Mucosa of rectum (tissue), 2 donors: ENCODE data around the gene MBD4.
"Not testable (repeated sequence)": the region's sequence is repeated elsewhere in the genome, so short reads cannot be mapped to it uniquely, and the experiment has no call there.

Source experiments
- H3K27ac ChIP-seq, 2 donors: one replicate each; pipeline ENCODE4 v1.7.0; 2013; ENCODE audit warnings: inconsistent platforms in 2 of 2, low read depth in 2 of 2, low read length in 2 of 2
- H3K27me3 ChIP-seq, 2 donors: one replicate each; pipeline ENCODE4 v1.7.0; 2013; ENCODE audit warnings: low read length in 2 of 2; ENCODE audit not compliant: control insufficient read depth in 2 of 2, insufficient read depth in 2 of 2
- H3K36me3 ChIP-seq, 2 donors: one replicate each; pipeline ENCODE4 v1.7.0; 2013; ENCODE audit warnings: low read length in 2 of 2; ENCODE audit not compliant: control insufficient read depth in 2 of 2, insufficient read depth in 2 of 2
- H3K4me1 ChIP-seq, 2 donors: one replicate each; pipeline ENCODE4 v1.7.0; 2013; ENCODE audit warnings: low read length in 2 of 2, mild to moderate bottlenecking in 1 of 2; ENCODE audit not compliant: control insufficient read depth in 2 of 2, insufficient read depth in 2 of 2
- H3K4me3 ChIP-seq, 2 donors: one replicate each; pipeline ENCODE4 v1.7.0; 2013; ENCODE audit warnings: low read length in 2 of 2
- H3K9ac ChIP-seq, 2 donors: one replicate each; pipeline ENCODE4 v1.7.0; 2013; ENCODE audit warnings: low read length in 2 of 2, low read depth in 1 of 2, mild to moderate bottlenecking in 1 of 2
- H3K9me3 ChIP-seq, 2 donors: one replicate each; pipeline ENCODE4 v1.7.0; 2013; ENCODE audit warnings: low read length in 2 of 2; ENCODE audit not compliant: control insufficient read depth in 2 of 2
- donor health status: healthy.
- donor health status: Normal muscosa, but diverticular disease.

The MBD4 gene

GRCh38 chr3:129415378-129415777, 24.4 kb downstream of the MBD4 start:
- no peak overlapping the region for H3K27ac ChIP-seq

DNA sequence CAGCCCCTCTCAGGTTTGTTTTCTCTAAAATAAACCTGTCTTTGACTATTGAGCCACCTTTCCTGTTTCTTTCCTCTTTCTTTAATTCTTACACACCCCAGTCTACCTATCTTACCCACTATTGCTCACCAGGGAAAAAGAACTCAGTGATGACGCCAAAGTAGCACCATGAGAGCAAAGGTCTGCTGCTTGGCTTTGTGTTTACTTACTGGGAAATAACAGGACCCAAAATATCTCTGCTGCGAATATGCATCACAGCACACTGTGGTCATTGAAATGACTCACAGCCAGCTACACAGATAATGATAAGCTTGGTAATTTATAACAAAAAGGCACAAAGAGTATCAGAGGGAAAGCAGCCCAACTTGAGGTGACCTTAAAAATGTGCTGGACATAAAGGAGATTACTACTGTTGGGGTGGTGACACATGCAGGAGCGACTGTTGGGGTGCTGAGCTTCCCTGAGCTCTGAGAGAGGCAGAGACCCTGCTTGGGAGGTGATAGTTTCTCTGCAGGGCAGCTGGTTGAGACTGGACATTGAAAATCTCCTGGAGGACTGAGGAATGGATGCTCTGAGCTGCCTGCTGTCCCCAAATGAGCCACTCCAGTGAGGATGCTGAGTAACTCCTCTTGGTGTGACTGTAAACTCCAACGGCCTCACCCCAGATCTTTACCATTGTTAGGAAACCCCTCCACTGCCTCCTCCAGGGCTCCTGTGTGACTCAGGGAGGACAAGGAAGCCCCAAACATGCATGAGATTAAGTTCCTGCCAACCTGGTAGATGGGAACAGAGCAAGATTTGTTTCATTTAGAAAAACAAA, 25.9 kb downstream of the MBD4 start:
- no peaks in the 10 kb centered on the region for H3K4me1 ChIP-seq
- no peaks in the 10 kb centered on the region for H3K36me3 ChIP-seq
- H3K9me3 ChIP-seq, result no peaks in the 10 kb centered on the region
- H3K4me3 ChIP-seq, result no peak overlapping the region
- no peak overlapping the region for H3K9ac ChIP-seq
- H3K27ac ChIP-seq, result no peak overlapping the region
- no peaks in the 10 kb centered on the region for H3K27me3 ChIP-seq

More at GRCh38 chr3:129415378-129415777, 24.4 kb downstream of the MBD4 start:
- H3K4me3 ChIP-seq, result no peak overlapping the region
- H3K4me1 ChIP-seq, result no peaks in the 10 kb centered on the region
- H3K9ac ChIP-seq, result no peak overlapping the region
- no peaks in the 10 kb centered on the region for H3K9me3 ChIP-seq
- no peaks in the 10 kb centered on the region for H3K36me3 ChIP-seq
- H3K27me3 ChIP-seq, result no peaks in the 10 kb centered on the region

DNA sequence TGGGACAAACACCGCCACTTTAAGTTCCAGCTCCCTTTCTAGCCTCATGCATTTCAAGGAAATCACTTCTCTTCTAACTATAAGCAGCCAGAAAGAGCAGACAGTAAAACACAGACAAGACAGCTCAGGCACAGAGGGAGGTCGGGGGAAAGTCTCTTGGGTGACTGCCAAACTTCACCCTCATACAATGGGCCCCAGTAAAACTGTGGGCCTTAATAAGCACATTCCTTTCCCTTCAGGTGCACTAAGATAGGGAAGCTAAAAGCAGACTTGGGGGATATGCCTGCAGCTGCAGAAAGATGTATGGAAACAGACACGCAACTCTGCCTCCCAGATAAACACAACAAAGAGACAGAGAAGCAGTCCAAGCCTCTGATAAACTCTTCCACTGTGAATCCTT, 26.5 kb downstream of the MBD4 start:
- not testable (repeated sequence) for H3K27ac ChIP-seq, H3K27me3 ChIP-seq, H3K4me1 ChIP-seq, H3K4me3 ChIP-seq, H3K36me3 ChIP-seq, H3K9me3 ChIP-seq, H3K9ac ChIP-seq

DNA sequence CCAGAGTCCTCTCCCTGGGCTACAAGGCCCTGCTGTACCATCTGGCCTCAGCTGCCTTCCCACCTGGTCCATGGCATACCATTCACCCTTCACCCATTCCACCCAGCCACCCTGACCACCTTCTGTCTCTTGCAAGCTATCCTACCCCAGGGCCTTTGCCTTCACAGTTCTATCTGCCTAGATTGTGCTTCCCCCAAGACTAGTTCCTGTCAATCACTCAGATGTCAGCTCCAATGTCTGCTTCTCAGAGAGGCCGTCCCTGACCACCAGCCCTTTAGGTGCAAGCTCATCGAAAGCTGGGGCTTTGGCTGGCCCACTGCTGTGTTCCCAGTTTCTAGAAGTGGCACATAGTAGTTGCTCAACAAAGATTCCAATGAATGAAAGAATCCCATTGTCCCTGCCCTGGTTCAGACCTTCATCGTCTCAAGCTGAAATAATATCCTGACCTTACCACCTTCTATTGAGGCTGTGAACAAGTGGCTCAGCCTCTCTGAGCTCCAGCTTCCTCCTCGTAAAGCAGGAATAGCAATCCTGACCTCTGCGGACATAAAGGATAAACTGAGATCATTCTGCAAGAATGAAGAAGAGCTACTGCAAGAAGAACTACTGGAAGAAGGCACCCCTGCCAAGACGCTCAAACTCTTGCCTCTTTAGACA, 27.1 kb downstream of the MBD4 start:
- H3K4me1 ChIP-seq, result no peaks in the 10 kb centered on the region
- H3K4me3 ChIP-seq, result no peak overlapping the region
- H3K36me3 ChIP-seq, result no peaks in the 10 kb centered on the region
- H3K9me3 ChIP-seq, result no peaks in the 10 kb centered on the region
- no peak overlapping the region for H3K9ac ChIP-seq
- H3K27me3 ChIP-seq, result no peaks in the 10 kb centered on the region
- no peak overlapping the region for H3K27ac ChIP-seq

GRCh38 chr3:129410971-129411370, 28.8 kb downstream of the MBD4 start:
- no peak overlapping the region for H3K27ac ChIP-seq
- no peaks in the 10 kb centered on the region for H3K36me3 ChIP-seq
- no peaks in the 10 kb centered on the region for H3K9me3 ChIP-seq
- no peak overlapping the region for H3K4me3 ChIP-seq
- no peaks in the 10 kb centered on the region for H3K27me3 ChIP-seq
- H3K9ac ChIP-seq, result no peak overlapping the region
- H3K4me1 ChIP-seq, result no peaks in the 10 kb centered on the region

DNA sequence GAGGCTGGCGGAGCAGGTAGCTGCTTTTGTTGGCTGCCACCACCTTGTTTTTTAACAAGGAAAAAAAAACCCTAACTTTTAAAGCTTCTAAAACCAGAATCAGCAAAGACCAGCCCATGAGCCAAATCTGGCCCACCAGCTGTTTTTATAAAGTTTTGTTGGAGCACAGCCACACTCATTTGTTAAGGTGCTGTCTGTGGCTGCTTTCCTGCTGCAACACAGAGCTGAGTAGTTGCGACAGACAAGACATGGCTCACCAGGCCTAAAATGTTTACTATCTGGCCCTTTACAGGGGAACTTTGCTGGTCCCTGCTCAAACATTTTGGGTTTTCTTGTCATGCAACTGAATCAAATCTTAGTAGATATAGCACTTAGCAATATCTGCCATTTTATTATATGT, 30.2 kb downstream of the MBD4 start:
- H3K4me1 ChIP-seq, result no peaks in the 10 kb centered on the region
- no peaks in the 10 kb centered on the region for H3K36me3 ChIP-seq
- no peaks in the 10 kb centered on the region for H3K9me3 ChIP-seq
- H3K4me3 ChIP-seq, result no peak overlapping the region
- H3K27ac ChIP-seq, result no peak overlapping the region
- no peak overlapping the region for H3K9ac ChIP-seq
- H3K27me3 ChIP-seq, result no peaks in the 10 kb centered on the region

GRCh38 chr3:129404610-129405009, 35.1 kb downstream of the MBD4 start:
- Histone ChIP-seq H3K36me3 (no peaks in the 10 kb centered on the region), H3K4me1 (peaks cover 0 to 3% of the 10 kb centered on the region in 2 donors), H3K9ac (no peak overlapping the region), H3K27ac (no peak overlapping the region), H3K27me3 (no peaks in the 10 kb centered on the region), H3K9me3 (no peaks in the 10 kb centered on the region), H3K4me3 (no peak overlapping the region)

DNA sequence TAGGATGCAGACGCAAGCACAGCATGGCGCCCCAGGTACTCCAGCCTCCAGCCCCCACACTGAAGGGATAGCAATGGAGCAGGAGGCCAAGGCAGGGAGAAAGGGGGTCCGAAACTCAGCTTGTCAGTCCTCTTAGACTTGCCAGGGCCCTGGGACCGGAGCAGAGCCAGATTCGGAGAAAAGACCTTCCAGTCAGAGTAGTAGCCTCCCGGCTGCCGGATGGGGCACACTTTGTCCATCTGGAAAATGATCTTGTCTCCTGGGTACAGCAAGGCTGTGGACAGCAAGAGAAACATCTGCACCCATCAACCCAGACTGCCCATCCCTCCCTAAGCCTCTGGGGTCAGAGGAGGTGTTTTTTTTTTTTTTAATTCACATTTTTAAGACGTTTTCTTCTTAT, 35.6 kb downstream of the MBD4 start:
- H3K9me3 ChIP-seq, result no peaks in the 10 kb centered on the region

GRCh38 chr3:129403450-129403849, 36.3 kb downstream of the MBD4 start:
- no peak overlapping the region for H3K9ac ChIP-seq

More for the DNA sequence above, 35.6 kb downstream of the MBD4 start:
- H3K9ac ChIP-seq, result no peak overlapping the region
- peaks cover 0 to 3% of the 10 kb centered on the region in 2 donors for H3K4me1 ChIP-seq
- no peak overlapping the region for H3K27ac ChIP-seq
- H3K36me3 ChIP-seq, result no peaks in the 10 kb centered on the region
- H3K4me3 ChIP-seq, result no peak overlapping the region
- no peaks in the 10 kb centered on the region for H3K27me3 ChIP-seq

DNA sequence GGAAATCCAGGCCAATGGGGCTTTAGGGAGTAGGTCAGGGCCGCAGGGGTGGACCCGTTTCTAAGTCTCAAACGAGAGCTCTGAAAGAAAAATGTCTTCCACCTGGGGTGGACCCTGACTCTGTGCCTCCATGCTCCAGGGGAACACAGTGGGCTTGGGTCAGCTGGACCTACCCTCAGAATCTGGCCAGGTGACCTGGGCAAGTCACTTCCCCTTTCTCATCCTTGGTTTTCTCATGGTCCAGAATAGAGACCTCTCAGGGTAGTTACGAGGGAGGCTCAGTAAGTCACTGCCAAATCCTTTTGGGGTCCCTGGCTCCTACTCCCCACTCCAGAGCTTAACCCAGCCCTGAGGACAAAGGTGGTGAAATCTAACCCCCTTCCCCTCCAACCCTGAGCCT, 37.1 kb downstream of the MBD4 start:
- Histone ChIP-seq H3K9me3 (no peaks in the 10 kb centered on the region), H3K27ac (no peak overlapping the region), H3K27me3 (no peaks in the 10 kb centered on the region), H3K4me3 (no peak overlapping the region), H3K4me1 (peaks cover 8 to 11% of the 10 kb centered on the region in 2 donors), H3K9ac (no peak overlapping the region), H3K36me3 (no peaks in the 10 kb centered on the region)

More at GRCh38 chr3:129403450-129403849, 36.3 kb downstream of the MBD4 start:
- Histone ChIP-seq H3K4me3 (no peak overlapping the region), H3K27ac (no peak overlapping the region), H3K36me3 (no peaks in the 10 kb centered on the region), H3K27me3 (no peaks in the 10 kb centered on the region), H3K9me3 (no peaks in the 10 kb centered on the region), H3K4me1 (peaks cover 4 to 7% of the 10 kb centered on the region in 2 donors)
